Erythroblast (primary cell): ENCODE measurements around the gene MAP3K7CL.

Experiments
- DNase-seq, 2 experiments: peaks; one replicate each; lab custom pipeline; 2025; lab: John Stamatoyannopoulos, UW
- GATA1 ChIP-seq: IDR thresholded peaks from 2 replicates; pipeline ENCODE4 v1.6.1; 2011; ENCODE audit warnings: low read depth, mild to moderate bottlenecking, control low read depth, low read length, moderate library complexity
- POLR2A ChIP-seq: IDR thresholded peaks from 2 replicates; pipeline ENCODE4 v1.6.1; 2011; ENCODE audit warnings: mild to moderate bottlenecking, low read length

The MAP3K7CL gene

GRCh38 chr21:29207201-29207600 lies 76.8 kb downstream of the MAP3K7CL start:
- TF ChIP-seq GATA1 (no peak), POLR2A (no peak)
- DNase-seq, result no peak

- no peak for TF ChIP-seq POLR2A
- TF ChIP-seq GATA1, result no peak
- DNase-seq, result no peak
These were observed 77.7 kb downstream of the MAP3K7CL start for GRCh38 chr21:29208044-29208681.

GRCh38 chr21:29208682-29209059 lies 78.2 kb downstream of the MAP3K7CL start:
- DNase-seq, result no peak
- TF ChIP-seq GATA1, result no peak
- TF ChIP-seq POLR2A, result no peak

GRCh38 chr21:29209696-29210095 lies 79.3 kb downstream of the MAP3K7CL start:
- DNase-seq, result no peak

GRCh38 chr21:29211205-29211604 lies 80.8 kb downstream of the MAP3K7CL start:
- DNase-seq, result no peak
- TF ChIP-seq GATA1 (no peak), POLR2A (no peak)

More at GRCh38 chr21:29209696-29210095, 79.3 kb downstream of the MAP3K7CL start:
- TF ChIP-seq POLR2A (no peak), GATA1 (no peak)

GRCh38 chr21:29212446-29212845 lies 82.0 kb downstream of the MAP3K7CL start:
- TF ChIP-seq GATA1, result no peak
- no peak for TF ChIP-seq POLR2A
- DNase-seq, result no peak

GRCh38 chr21:29213513-29214385 lies 83.3 kb downstream of the MAP3K7CL start:
- no peak for TF ChIP-seq GATA1
- TF ChIP-seq POLR2A, result no peak
- no peak for DNase-seq

- DNase-seq, result no peak
- TF ChIP-seq POLR2A, result no peak
- no peak for TF ChIP-seq GATA1
These were observed 85.3 kb downstream of the MAP3K7CL start for GRCh38 chr21:29215709-29216108.

GRCh38 chr21:29217818-29218291 lies 87.4 kb downstream of the MAP3K7CL start:
- no peak for TF ChIP-seq GATA1
- DNase-seq, result peak in 1 of 2 experiments; percentile 24

GRCh38 chr21:29218749-29219148 lies 88.3 kb downstream of the MAP3K7CL start:
- no peak for DNase-seq
- TF ChIP-seq GATA1 (no peak), POLR2A (no peak)

GRCh38 chr21:29219165-29219770 lies 88.8 kb downstream of the MAP3K7CL start:
- no peak for DNase-seq
- TF ChIP-seq GATA1 (no peak), POLR2A (no peak)

- no peak for TF ChIP-seq GATA1
- no peak for TF ChIP-seq POLR2A
- DNase-seq, result no peak
These were observed 90.9 kb downstream of the MAP3K7CL start for GRCh38 chr21:29221253-29221744.

GRCh38 chr21:29224006-29224405 lies 93.6 kb downstream of the MAP3K7CL start:
- TF ChIP-seq POLR2A (no peak), GATA1 (no peak)

More at GRCh38 chr21:29224006-29224405, 93.6 kb downstream of the MAP3K7CL start:
- no peak for DNase-seq
